ENCODE data around the gene FTSJ3. TPM values are rescaled to one million over a fixed set of nuclear protein-coding genes. Genes with fewer than 3 reads are reported as not detected.

The FTSJ3 gene
- total and polyA plus RNA-seq, 2 of the 13 experiments (the other 11 are each of a cell fraction or from before 2014, with no cell fraction given) = 26.0 to 64.2 TPM

GRCh38 chr17:63827002-63827800 is at the start of gene FTSJ3, which contains the start of gene PSMC5 (continued):
- TF ChIP-seq DZIP1 (CRISPR knock-in tag; IDR thresholded peaks at IDR 0.05) (no peak), ATRX (CRISPR knock-in tag; IDR thresholded peaks at IDR 0.05; ENCODE audit: borderline replicate concordance) (no peak), U2AF1 (optimal IDR thresholded peaks at IDR 0.05; ENCODE audit: low read depth, low read length) (peak; percentile 69), DRAP1 (CRISPR knock-in tag; IDR thresholded peaks at IDR 0.05) (peak; percentile 76), PAX8 (CRISPR knock-in tag; IDR thresholded peaks at IDR 0.05; ENCODE audit: borderline replicate concordance) (peak; percentile 85; the same call in 1 of the 2 replicates), EZH2 (conservative IDR thresholded peaks at IDR 0.05; ENCODE audit: low read depth, low read length) (no peak), RORA (CRISPR knock-in tag; IDR thresholded peaks at IDR 0.05) (no peak), MLX (CRISPR knock-in tag; IDR thresholded peaks at IDR 0.05) (no peak), FOXA3 (CRISPR knock-in tag; IDR thresholded peaks at IDR 0.05) (peak; percentile 36; the same call in 1 of the 2 replicates), NFYB (CRISPR knock-in tag; IDR thresholded peaks at IDR 0.05) (peak; percentile 44; the same call in 1 of the 2 replicates), ZNF503 (CRISPR knock-in tag; IDR thresholded peaks at IDR 0.05) (peak; percentile 51; the same call in 1 of the 2 replicates), MLXIP (CRISPR knock-in tag; IDR thresholded peaks at IDR 0.05; ENCODE audit: borderline replicate concordance) (no peak), SMAD9 (CRISPR knock-in tag; IDR thresholded peaks at IDR 0.05) (no peak), RARG (CRISPR knock-in tag; IDR thresholded peaks at IDR 0.05; ENCODE audit: low read depth) (peak; percentile 97), FOXC1 (CRISPR knock-in tag; IDR thresholded peaks at IDR 0.05; ENCODE audit: borderline replicate concordance) (peak; percentile 92), CCDC6 (CRISPR knock-in tag; IDR thresholded peaks at IDR 0.05) (peak; percentile 79; the same call in 1 of the 2 replicates), ZNF691 (CRISPR knock-in tag; IDR thresholded peaks at IDR 0.05; ENCODE audit: borderline replicate concordance, low read depth) (peak; percentile 91), ZNF552 (CRISPR knock-in tag; IDR thresholded peaks at IDR 0.05; ENCODE audit: borderline replicate concordance) (peak; percentile 91; the same call in 1 of the 2 replicates)

Measured in HepG2 (cell line).